Activated CD4-positive, alpha-beta T cell treated with anti-CD3 and anti-CD28 coated beads, Interleukin-2, amount 50 U/mL, for 1 hour (primary cell): ENCODE results near the gene USP7.
"Not testable (repeated sequence)": the region's sequence is repeated elsewhere in the genome, so short reads cannot be mapped to it uniquely, and the experiment has no call there.

Source experiments
- DNase-seq: peaks from one replicate; pipeline ENCODE4 v3.0.0-alpha.2; 2020

USP7 gene

GRCh38 chr16:8858994-8859912, 104.5 kb downstream of the USP7 start:
- no peak for DNase-seq

DNA sequence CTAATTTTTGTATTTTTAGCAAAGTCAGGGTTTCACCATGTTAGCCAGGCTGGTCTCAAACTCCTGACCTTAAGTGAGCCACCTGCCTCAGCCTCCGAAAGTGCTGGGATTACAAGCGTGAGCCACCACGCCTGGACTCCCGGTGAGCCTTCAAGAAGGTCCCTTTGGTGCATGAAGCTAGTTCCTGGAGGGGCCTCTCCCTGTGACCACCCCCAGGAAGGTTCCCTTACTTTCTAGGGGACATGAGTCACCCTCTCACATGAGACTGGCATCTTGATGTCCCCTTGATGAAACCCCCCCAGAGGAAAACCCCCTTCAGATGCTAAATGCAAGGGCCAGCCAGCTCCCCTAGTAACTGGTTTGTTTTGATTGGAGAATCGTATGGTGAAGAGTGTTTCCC, 107.7 kb downstream of the USP7 start:
- DNase-seq, result no peak

DNA sequence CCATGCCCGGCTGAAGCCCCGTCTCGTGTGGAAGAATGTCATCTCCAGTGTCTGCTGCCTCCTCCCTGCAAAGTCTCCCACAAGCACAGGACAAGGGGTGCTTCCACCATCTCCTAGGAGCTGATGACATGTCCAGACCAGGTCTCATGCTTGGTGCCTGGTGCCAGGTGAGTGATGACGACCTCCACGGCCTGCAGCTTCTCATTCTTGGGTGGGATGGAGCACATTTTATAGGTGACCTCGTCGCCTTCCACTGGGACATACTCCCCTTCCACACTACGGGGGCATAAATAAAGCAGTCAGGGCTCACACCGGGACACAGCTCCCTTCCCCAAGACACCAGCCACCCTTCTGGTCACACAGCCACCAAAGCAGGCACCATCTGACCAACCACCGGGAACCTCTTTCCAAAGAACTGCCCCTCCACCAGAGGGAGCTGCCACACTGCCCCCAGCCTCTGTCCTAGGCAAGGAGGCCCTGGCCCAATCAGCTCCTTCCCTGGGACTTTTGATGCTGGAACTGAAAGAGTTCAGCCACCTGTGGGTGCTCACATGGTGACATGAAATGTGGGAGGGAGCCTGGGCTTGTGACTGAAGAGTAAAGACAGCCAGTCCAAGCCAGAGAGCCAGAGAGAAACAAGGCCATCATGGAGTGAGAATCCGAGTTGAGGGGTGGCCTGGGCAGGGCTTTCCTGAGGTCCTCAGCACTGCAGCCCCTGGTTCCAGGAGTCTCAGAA, 108.5 kb downstream of the USP7 start:
- DNase-seq, result no peak

GRCh38 chr16:8854298-8854948, 109.3 kb downstream of the USP7 start:
- DNase-seq, result no peak

- no peak for DNase-seq
Observed at GRCh38 chr16:8853611-8854010, 110.1 kb downstream of the USP7 start.

DNA sequence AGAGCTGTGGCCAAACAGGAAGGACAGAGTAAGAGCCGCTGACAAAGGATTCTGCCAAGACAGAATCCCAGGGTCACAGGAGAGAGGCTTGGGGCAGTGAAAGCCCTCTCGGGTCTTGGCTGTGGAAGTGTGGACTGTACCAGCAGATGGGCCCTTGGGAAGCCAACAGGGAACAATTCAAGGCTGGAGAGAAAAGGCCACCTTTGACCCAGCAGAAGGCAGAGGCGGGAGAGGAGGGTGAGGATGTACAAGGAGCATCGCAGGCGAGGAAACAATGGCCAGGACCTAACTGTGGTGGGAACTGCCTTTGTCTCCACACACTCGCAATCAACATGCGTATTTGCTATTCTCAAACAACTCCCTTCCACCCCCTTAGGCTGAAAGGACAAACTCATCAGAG, 110.6 kb downstream of the USP7 start:
- DNase-seq, result no peak

GRCh38 chr16:8852534-8852933, 111.2 kb downstream of the USP7 start:
- DNase-seq, result no peak

DNA sequence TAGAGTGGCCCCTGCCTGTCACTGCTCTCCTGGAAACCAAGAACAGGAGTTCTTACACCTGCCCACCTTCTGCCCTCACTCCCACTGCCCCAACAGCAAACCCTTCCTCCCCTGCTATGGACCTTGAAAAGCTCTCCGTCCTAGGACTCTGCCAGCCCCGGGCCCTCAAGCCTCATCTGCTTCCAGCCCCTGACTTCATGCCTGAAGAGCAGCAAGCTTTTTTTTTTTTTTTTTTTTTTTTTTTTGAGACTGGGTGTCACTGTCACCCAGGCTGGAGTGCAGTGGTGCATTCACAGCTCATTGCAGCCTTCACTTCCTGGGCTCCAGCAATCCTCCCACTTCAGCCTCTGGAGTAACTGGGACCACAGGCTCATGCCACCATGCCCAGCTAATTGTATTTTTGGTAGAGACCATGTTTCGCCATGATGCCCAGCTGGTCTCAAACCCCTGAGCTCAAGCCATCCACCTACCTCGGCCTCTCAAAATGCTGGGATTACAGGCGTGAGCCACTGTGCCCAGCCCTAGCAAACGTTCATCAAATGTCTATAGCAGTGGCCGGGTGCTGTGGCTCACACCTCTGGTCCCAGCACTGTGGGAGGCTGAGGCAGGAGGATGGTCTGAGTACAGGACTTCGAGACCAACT, 111.8 kb downstream of the USP7 start:
- DNase-seq, result no peak

GRCh38 chr16:8850279-8850885, 113.3 kb downstream of the USP7 start:
- no peak for DNase-seq

DNA sequence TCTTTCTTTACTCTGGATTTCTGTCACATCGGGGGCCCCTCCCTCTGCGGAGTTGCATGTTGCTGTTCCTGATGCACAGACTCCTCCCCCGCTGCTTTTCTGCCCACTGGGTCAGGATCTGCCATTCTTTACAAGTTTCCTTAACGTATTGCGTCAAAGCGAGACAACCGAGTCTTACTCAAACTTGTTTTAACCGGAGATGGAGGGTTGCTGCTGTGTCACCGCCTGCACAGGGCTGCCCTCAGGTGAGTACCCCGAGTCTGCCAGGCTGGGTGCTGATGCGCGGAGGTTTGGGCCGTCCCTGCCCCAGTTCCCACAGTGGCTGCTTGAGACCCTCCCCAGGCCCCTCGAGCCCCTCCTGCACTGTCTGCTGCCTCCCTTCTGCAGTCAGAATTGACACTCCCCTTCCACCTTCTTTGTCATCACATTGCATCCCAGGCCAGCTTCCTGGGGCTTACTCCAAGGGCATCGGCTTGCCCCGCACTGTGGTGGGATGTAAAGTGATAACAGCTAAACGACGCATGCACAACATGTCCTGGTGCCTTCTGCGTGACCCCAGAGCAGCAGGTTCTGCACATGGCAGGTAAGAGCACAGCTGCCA, 114.2 kb downstream of the USP7 start:
- DNase-seq, result no peak

DNA sequence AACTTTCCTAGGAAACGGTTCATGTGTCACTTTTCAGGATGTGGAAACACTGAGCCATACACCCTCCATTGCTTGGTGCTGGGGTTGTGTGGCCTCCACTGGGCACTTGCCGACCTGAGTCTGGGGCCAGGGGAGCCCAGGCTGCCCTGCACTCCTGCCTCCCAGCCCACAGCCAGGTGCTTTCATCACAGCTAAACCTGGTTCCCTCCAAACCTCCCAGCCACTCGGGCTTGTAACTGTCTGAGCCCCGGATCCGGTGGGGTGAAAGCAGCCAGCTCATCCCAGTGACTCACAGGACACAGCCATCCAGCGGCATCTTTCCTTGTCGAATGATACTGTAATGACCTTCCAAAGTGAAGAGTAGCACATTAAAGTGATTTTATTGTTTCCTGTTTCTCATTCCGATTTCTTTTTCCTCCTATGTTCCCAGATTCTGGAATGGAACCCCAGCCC, 114.7 kb downstream of the USP7 start:
- DNase-seq, result no peak

GRCh38 chr16:8848231-8848938, 115.3 kb downstream of the USP7 start:
- no peak for DNase-seq

DNA sequence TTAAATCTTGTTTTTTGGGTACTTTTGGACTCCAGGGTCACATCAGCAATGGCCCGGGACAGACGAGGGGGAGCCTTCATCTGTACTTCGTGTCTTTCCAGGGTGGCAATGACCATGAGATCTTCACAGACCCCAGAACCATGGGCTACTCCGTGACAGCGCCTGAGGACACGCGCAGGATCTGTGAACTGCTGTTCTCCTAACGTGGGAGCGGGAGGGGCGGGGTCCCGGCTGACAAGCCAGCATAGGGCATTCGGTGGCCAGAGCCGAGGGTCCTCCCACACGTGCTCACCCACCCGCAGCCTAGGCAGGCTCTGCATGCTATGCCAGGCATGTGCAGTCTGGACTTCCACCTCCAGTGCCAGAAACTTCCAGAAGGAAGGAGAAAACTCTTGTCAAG, 116.1 kb downstream of the USP7 start:
- no peak for DNase-seq

DNA sequence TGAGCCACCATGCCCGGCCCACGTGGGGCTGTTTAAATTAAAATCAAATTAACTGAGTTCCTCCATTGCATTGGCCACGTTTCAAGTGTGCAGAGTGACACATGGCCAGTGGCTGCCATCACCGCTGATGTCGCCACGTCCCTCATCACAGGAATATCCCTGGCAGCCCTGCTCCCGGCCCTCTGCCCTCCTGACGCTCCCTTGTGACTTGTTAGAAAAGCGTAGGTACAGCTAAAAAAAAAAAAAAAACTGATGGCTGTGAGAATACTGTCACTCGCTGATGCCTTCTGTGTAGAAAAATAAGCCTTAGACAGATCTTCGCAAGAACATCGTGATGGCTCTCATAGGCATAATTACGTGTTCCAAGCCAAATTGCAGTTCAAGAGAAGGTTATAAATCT, 116.6 kb downstream of the USP7 start:
- no peak for DNase-seq

DNA sequence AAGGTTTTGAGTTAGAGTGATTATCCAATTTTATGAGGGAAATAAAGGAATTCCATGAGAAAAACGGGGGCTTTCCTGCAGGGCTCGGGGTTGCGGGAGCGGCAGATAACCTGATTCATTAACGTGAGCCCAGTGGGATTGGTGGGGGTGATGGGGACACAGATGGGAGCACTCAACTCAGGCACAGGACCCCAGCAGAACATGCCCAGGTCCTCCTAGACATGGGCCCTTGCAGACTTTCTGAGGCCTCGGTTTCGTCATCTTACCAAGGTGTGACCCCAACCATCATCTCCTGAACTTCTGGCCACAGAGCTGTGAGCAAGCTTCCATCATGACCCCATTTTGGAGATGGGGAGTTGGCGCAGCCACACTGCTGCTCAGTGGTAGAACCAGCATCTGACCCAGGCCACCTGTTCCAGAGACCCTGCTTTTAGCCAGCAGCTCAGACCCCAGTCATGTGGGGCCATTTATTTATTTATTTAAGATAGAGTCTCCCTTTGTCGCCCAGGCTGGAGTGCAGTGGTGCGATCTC, 117.2 kb downstream of the USP7 start:
- no peak for DNase-seq

DNA sequence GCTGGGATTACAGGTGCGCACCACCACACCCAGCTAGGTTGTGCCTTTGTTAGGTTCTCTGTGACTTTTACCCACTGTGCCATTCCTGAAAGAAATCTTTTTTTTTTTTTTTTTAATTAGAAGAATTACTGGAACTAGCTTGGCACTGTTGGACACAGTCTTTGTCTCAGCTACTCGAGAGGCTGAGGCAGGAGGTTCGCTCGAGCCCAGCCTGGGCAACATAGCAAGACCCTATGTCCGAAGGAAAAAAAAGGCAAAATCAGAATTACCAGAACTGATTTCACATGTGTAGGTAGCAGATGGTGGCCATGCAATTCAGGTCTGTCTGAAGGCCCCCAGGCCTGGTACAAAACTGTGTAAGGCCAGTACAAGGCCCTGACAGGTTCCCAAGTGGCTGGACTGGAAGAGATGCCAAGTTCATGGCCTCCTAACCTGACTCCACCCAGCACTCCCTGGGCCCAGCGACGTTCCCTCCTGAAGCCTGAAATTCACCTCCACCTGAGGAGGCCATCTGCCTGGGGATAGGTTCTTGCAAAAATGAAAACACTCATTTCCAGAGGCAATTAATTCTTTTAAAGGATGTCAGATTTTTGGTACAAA, 117.9 kb downstream of the USP7 start:
- no peak for DNase-seq

DNA sequence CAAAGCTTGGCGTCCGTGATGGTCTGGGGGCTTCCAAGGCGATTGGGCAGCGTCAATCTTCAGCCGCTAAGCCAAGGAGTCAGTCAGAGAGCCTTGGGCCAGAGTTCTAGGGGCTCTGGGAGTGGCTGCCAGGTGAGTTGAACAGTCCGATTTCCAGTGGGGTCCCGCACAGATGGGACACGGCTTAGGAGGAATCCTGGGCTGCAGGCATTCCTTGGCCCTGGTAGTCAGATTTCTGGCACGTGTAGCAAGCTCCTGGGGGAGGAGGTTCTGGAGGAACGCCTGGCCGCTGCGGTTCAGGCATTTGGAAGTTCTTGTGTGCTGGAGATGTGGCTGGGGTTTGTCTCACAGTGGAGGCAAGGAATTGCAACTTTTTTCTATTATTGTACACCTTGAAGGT, 120.4 kb downstream of the USP7 start:
- DNase-seq, result not testable (repeated sequence)
